ENCODE measurements around the gene ZNF580.
A peak's percentile ranks its signal among the peaks of the same experiment; 100 is the strongest.

Gene ZNF580

DNA sequence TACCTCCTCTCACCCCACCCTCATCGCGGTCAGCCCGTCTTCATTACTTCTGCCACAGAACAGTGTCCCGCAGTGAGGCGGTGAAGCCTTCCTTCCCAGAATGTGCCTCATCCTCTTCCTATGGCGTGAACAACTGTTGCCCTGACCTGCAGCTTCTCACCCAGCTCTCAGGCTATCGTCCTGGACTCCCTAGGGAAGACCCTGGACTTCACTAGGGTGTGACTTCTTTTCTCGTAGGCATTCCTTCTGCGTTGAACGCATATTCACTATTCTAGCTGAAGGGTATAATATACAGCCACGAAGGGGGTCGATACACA, 34.4 kb upstream of the ZNF580 start:
- H3K9me3 ChIP-seq (ENCODE audit: control insufficient read depth in 2 of 2, low read length in 2 of 2) = no peaks in the 10 kb centered on the region
- peak overlapping the region; percentile 90 to 91 for H3K4me3 ChIP-seq (ENCODE audit: low read length in 2 of 2)
- H3K4me1 ChIP-seq (ENCODE audit: control insufficient read depth in 2 of 2, insufficient read depth in 2 of 2, low read length in 2 of 2) = peaks cover 17 to 21% of the 10 kb centered on the region in 2 donors
- H3K27me3 ChIP-seq (ENCODE audit: control insufficient read depth in 2 of 2, insufficient read depth in 2 of 2, low read length in 2 of 2) = no peaks in the 10 kb centered on the region
- peak overlapping the region; percentile 75 to 89 for H3K9ac ChIP-seq (ENCODE audit: low read depth in 1 of 2, low read length in 2 of 2)
- peaks cover 0 to 8% of the 10 kb centered on the region in 2 donors for H3K36me3 ChIP-seq (ENCODE audit: control insufficient read depth in 2 of 2, insufficient read depth in 2 of 2, low read length in 2 of 2)
- H3K27ac ChIP-seq (ENCODE audit: low read depth in 2 of 2, low read length in 2 of 2) = peak overlapping the region; percentile 92 to 93

DNA sequence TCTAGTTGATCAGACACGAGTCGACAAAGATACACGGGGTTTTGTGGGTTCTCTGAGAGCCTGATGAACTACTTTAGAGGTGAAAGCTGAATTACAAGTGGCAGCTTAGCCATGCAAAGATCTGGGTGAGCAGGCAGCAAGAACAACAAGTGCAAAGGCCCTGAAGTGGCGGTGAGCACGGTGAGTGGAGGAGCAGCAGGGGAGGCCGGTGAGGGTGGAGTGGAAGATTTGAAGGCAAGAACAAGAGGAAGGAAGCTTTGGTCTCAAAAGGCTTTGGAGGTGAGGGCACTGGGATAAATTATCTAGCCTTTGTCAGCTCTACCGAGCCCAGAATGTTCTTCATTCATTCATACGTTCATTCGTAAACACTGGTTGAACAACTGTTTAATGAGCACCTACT, 34.0 kb upstream of the ZNF580 start:
- H3K9ac ChIP-seq (ENCODE audit: low read depth in 1 of 2, low read length in 2 of 2) = peak overlapping the region in 1 of 2 donors; percentile 75

DNA sequence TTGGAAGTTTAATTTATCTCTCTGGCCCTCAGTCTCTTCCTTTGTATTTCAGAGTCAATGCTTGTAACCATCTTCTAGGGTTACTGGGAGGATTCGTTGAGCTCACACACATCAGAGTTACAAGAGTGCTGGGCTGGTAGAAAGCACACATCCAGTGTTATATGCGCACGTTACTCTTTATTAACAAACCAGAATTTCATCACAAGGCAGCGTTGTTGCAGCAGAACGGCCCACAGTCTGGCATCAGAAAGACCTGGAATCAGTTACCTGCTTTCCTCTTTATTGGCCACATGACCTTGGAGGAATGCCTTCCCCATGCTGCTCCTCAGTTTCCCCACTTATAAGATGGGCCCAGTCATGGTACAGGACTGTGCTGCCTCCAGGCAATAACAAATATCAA, 31.5 kb upstream of the ZNF580 start:
- Histone ChIP-seq H3K27ac (ENCODE audit: low read depth in 2 of 2, low read length in 2 of 2) (no peak overlapping the region), H3K36me3 (ENCODE audit: control insufficient read depth in 2 of 2, insufficient read depth in 2 of 2, low read length in 2 of 2) (peaks cover 0 to 8% of the 10 kb centered on the region in 2 donors), H3K4me3 (ENCODE audit: low read length in 2 of 2) (no peak overlapping the region), H3K9ac (ENCODE audit: low read depth in 1 of 2, low read length in 2 of 2) (no peak overlapping the region), H3K4me1 (ENCODE audit: control insufficient read depth in 2 of 2, insufficient read depth in 2 of 2, low read length in 2 of 2) (peaks cover 17 to 18% of the 10 kb centered on the region in 2 donors), H3K27me3 (ENCODE audit: control insufficient read depth in 2 of 2, insufficient read depth in 2 of 2, low read length in 2 of 2) (no peaks in the 10 kb centered on the region), H3K9me3 (ENCODE audit: control insufficient read depth in 2 of 2, low read length in 2 of 2) (no peaks in the 10 kb centered on the region)

More for the DNA sequence above, 34.0 kb upstream of the ZNF580 start:
- no peaks in the 10 kb centered on the region for H3K27me3 ChIP-seq (ENCODE audit: control insufficient read depth in 2 of 2, insufficient read depth in 2 of 2, low read length in 2 of 2)
- peak overlapping the region in 1 of 2 donors; percentile 92 for H3K27ac ChIP-seq (ENCODE audit: low read depth in 2 of 2, low read length in 2 of 2)
- peaks cover 17 to 21% of the 10 kb centered on the region in 2 donors for H3K4me1 ChIP-seq (ENCODE audit: control insufficient read depth in 2 of 2, insufficient read depth in 2 of 2, low read length in 2 of 2)
- no peaks in the 10 kb centered on the region for H3K9me3 ChIP-seq (ENCODE audit: control insufficient read depth in 2 of 2, low read length in 2 of 2)
- H3K4me3 ChIP-seq (ENCODE audit: low read length in 2 of 2) = peak overlapping the region; percentile 90 to 91
- peaks cover 0 to 8% of the 10 kb centered on the region in 2 donors for H3K36me3 ChIP-seq (ENCODE audit: control insufficient read depth in 2 of 2, insufficient read depth in 2 of 2, low read length in 2 of 2)

DNA sequence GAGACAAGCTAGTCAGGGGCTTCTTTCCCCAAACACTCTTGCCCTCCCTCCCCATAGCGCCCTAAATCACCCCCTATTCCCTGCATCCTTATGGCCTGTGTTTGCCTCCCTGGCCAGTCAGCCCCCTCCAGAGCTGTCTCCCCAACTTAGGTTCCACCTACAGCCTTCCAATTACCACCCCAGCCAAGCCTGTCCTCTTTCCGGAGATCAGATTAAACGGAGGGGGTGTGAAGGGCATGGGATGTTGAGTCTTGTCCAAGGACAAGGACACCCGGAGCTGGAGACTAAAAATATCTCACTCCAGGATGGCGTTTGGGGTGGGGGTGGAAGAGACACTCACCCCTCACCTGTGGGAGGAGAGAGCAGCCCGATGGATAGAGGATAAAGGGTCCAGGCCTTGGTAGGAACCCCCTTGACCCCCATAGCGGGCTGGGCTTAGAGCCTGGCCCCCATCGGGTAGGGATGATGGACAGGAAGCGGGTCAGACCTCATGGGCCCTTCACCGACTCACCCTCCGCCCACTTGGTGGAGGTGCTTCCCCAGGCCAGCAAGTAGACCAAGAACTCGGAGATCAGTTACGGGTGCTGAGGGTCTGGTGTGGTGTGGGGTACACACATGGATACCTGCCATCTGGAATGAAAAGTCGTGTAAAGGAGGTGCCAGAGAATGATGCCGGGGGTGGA, 29.4 kb upstream of the ZNF580 start:
- H3K9me3 ChIP-seq (ENCODE audit: control insufficient read depth in 2 of 2, low read length in 2 of 2) = no peaks in the 10 kb centered on the region

DNA sequence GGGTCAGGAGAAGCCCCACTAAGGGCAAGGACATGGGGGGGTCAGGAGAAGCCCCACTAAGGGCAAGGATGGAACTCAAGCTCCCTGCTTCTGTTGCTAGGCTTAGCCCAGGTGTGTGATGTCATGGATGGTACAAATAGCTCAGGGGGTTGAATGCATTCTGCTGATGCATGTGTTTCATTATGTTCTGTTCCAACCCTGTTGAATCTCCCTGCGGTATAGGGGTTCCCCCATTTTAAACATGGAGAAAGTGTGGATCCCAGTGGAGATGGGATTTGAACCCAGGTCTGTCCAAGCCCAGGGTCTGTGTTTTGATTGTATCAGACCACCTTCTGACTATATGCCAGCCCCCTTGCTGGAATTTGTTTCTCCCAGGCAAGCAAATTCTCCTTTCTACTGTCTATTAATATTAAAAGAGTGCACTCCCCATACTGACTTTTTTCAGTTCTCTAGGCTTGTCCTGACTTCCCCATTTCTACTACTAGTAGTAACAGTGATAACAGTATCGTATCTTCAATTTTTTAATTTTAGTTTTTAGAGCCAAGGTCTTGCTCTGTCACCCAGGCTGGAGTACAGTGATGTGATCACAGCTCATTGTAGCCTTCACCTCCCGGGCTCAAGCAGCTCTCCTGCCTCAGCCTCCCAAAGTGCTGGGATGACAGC, 28.7 kb upstream of the ZNF580 start:
- Histone ChIP-seq H3K36me3 (ENCODE audit: control insufficient read depth in 2 of 2, insufficient read depth in 2 of 2, low read length in 2 of 2) (peaks cover 8 to 16% of the 10 kb centered on the region in 2 donors), H3K4me3 (ENCODE audit: low read length in 2 of 2) (no peak overlapping the region), H3K9ac (ENCODE audit: low read depth in 1 of 2, low read length in 2 of 2) (no peak overlapping the region), H3K9me3 (ENCODE audit: control insufficient read depth in 2 of 2, low read length in 2 of 2) (no peaks in the 10 kb centered on the region), H3K27ac (ENCODE audit: low read depth in 2 of 2, low read length in 2 of 2) (no peak overlapping the region), H3K27me3 (ENCODE audit: control insufficient read depth in 2 of 2, insufficient read depth in 2 of 2, low read length in 2 of 2) (no peaks in the 10 kb centered on the region), H3K4me1 (ENCODE audit: control insufficient read depth in 2 of 2, insufficient read depth in 2 of 2, low read length in 2 of 2) (no peaks in the 10 kb centered on the region)

More for the DNA sequence above, 29.4 kb upstream of the ZNF580 start:
- Histone ChIP-seq H3K27ac (ENCODE audit: low read depth in 2 of 2, low read length in 2 of 2) (no peak overlapping the region), H3K27me3 (ENCODE audit: control insufficient read depth in 2 of 2, insufficient read depth in 2 of 2, low read length in 2 of 2) (no peaks in the 10 kb centered on the region), H3K9ac (ENCODE audit: low read depth in 1 of 2, low read length in 2 of 2) (no peak overlapping the region), H3K36me3 (ENCODE audit: control insufficient read depth in 2 of 2, insufficient read depth in 2 of 2, low read length in 2 of 2) (peaks cover 4 to 16% of the 10 kb centered on the region in 2 donors), H3K4me3 (ENCODE audit: low read length in 2 of 2) (no peak overlapping the region), H3K4me1 (ENCODE audit: control insufficient read depth in 2 of 2, insufficient read depth in 2 of 2, low read length in 2 of 2) (peaks cover 5% of the 10 kb centered on the region in 2 donors)

DNA sequence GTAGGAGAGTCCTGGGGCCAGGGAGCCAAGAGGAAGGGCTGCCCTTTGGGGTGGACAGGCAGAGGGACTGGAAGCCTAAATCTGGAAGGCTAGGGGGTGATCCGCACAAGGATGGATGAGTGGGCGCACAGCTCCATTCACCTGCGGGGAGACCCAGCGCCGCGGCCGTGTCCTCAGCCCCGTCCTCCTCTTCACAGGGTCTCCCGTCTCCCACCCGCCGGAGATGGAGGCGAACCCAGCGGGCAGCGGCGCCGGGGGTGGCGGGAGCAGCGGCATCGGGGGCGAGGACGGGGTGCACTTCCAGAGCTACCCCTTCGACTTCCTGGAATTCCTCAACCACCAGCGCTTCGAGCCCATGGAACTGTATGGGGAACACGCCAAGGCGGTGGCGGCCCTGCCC, 27.4 kb upstream of the ZNF580 start:
- Histone ChIP-seq H3K4me3 (ENCODE audit: low read length in 2 of 2) (no peak overlapping the region), H3K9me3 (ENCODE audit: control insufficient read depth in 2 of 2, low read length in 2 of 2) (no peaks in the 10 kb centered on the region), H3K36me3 (ENCODE audit: control insufficient read depth in 2 of 2, insufficient read depth in 2 of 2, low read length in 2 of 2) (peaks cover 12 to 20% of the 10 kb centered on the region in 2 donors), H3K9ac (ENCODE audit: low read depth in 1 of 2, low read length in 2 of 2) (no peak overlapping the region), H3K27ac (ENCODE audit: low read depth in 2 of 2, low read length in 2 of 2) (no peak overlapping the region), H3K27me3 (ENCODE audit: control insufficient read depth in 2 of 2, insufficient read depth in 2 of 2, low read length in 2 of 2) (no peaks in the 10 kb centered on the region), H3K4me1 (ENCODE audit: control insufficient read depth in 2 of 2, insufficient read depth in 2 of 2, low read length in 2 of 2) (no peaks in the 10 kb centered on the region)

DNA sequence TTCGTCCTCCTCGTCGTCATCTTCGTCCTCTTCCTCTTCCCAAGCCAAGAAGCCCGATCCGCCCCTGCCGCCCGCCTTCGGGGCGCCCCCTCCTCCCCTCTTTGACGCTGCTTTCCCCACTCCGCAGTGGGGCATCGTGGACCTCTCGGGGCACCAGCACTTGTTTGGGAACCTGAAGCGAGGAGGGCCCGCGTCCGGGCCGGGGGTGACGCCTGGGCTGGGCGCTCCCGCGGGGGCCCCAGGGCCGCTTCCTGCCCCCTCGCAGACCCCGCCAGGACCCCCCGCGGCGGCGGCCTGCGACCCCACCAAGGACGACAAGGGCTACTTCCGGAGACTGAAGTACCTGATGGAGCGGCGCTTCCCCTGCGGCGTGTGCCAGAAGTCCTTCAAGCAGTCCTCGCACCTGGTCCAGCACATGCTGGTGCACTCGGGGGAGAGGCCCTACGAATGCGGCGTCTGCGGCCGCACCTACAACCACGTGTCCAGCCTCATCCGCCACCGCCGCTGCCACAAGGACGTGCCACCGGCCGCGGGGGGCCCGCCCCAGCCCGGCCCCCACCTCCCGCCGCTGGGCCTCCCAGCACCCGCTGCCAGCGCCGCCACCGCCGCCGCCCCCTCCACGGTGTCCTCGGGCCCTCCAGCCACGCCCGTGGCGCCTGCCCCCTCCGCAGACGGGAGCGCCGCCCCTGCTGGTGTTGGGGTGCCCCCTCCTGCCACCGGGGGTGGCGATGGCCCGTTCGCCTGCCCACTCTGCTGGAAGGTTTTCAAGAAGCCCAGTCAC, 26.7 kb upstream of the ZNF580 start:
- Histone ChIP-seq H3K4me1 (ENCODE audit: control insufficient read depth in 2 of 2, insufficient read depth in 2 of 2, low read length in 2 of 2) (no peaks in the 10 kb centered on the region), H3K36me3 (ENCODE audit: control insufficient read depth in 2 of 2, insufficient read depth in 2 of 2, low read length in 2 of 2) (peaks cover 12 to 20% of the 10 kb centered on the region in 2 donors), H3K9ac (ENCODE audit: low read depth in 1 of 2, low read length in 2 of 2) (no peak overlapping the region), H3K4me3 (ENCODE audit: low read length in 2 of 2) (no peak overlapping the region), H3K9me3 (ENCODE audit: control insufficient read depth in 2 of 2, low read length in 2 of 2) (no peaks in the 10 kb centered on the region), H3K27ac (ENCODE audit: low read depth in 2 of 2, low read length in 2 of 2) (no peak overlapping the region), H3K27me3 (ENCODE audit: control insufficient read depth in 2 of 2, insufficient read depth in 2 of 2, low read length in 2 of 2) (no peaks in the 10 kb centered on the region)

DNA sequence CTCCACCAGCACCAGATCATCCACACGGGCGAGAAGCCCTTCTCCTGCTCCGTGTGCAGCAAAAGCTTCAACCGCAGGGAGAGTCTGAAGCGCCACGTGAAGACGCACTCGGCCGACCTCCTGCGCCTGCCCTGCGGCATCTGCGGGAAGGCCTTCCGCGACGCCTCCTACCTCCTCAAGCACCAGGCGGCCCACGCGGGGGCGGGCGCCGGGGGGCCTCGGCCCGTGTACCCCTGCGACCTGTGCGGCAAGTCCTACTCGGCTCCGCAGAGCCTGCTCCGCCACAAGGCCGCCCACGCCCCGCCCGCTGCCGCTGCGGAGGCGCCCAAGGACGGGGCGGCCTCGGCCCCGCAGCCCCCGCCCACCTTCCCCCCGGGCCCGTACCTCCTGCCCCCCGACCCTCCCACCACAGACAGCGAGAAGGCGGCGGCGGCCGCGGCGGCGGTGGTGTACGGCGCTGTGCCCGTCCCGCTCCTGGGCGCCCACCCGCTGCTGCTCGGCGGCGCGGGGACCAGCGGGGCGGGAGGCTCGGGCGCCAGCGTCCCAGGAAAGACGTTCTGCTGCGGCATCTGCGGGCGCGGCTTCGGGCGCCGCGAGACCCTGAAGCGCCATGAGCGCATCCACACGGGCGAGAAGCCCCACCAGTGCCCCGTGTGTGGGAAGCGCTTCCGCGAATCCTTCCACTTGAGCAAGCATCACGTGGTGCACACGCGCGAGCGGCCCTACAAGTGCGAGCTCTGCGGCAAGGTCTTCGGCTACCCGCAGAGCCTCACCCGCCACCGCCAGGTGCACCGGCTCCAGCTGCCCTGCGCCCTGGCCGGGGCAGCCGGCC, 25.9 kb upstream of the ZNF580 start:
- Histone ChIP-seq H3K36me3 (ENCODE audit: control insufficient read depth in 2 of 2, insufficient read depth in 2 of 2, low read length in 2 of 2) (peaks cover 12 to 13% of the 10 kb centered on the region in 2 donors), H3K27ac (ENCODE audit: low read depth in 2 of 2, low read length in 2 of 2) (no peak overlapping the region), H3K4me3 (ENCODE audit: low read length in 2 of 2) (no peak overlapping the region)

DNA sequence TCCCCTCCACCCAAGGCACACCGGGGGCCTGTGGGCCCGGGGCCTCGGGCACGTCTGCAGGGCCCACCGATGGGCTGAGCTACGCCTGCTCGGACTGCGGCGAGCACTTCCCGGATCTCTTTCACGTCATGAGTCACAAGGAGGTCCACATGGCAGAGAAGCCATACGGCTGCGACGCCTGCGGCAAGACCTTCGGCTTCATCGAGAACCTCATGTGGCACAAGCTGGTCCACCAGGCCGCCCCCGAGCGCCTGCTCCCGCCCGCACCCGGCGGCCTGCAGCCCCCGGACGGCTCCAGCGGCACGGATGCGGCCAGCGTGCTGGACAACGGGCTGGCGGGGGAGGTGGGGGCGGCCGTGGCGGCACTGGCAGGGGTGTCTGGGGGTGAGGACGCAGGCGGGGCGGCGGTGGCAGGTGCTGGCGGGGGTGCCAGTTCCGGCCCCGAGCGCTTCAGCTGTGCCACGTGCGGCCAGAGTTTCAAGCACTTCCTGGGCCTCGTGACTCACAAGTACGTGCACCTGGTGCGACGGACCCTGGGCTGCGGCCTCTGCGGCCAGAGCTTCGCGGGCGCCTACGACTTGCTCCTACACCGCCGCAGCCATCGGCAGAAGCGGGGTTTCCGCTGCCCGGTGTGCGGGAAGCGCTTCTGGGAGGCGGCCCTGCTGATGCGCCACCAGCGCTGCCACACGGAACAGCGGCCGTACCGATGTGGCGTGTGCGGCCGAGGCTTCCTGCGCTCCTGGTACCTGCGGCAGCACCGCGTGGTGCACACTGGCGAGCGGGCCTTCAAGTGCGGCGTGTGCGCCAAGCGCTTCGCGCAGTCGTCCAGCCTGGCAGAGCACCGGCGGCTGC, 25.0 kb upstream of the ZNF580 start:
- Histone ChIP-seq H3K36me3 (ENCODE audit: control insufficient read depth in 2 of 2, insufficient read depth in 2 of 2, low read length in 2 of 2) (peaks cover 12 to 15% of the 10 kb centered on the region in 2 donors), H3K9me3 (ENCODE audit: control insufficient read depth in 2 of 2, low read length in 2 of 2) (no peaks in the 10 kb centered on the region), H3K9ac (ENCODE audit: low read depth in 1 of 2, low read length in 2 of 2) (no peak overlapping the region), H3K27me3 (ENCODE audit: control insufficient read depth in 2 of 2, insufficient read depth in 2 of 2, low read length in 2 of 2) (no peaks in the 10 kb centered on the region), H3K4me3 (ENCODE audit: low read length in 2 of 2) (no peak overlapping the region), H3K4me1 (ENCODE audit: control insufficient read depth in 2 of 2, insufficient read depth in 2 of 2, low read length in 2 of 2) (no peaks in the 10 kb centered on the region), H3K27ac (ENCODE audit: low read depth in 2 of 2, low read length in 2 of 2) (no peak overlapping the region)

More for the DNA sequence above, 25.9 kb upstream of the ZNF580 start:
- no peak overlapping the region for H3K9ac ChIP-seq (ENCODE audit: low read depth in 1 of 2, low read length in 2 of 2)
- H3K4me1 ChIP-seq (ENCODE audit: control insufficient read depth in 2 of 2, insufficient read depth in 2 of 2, low read length in 2 of 2) = no peaks in the 10 kb centered on the region
- H3K9me3 ChIP-seq (ENCODE audit: control insufficient read depth in 2 of 2, low read length in 2 of 2) = no peaks in the 10 kb centered on the region
- H3K27me3 ChIP-seq (ENCODE audit: control insufficient read depth in 2 of 2, insufficient read depth in 2 of 2, low read length in 2 of 2) = no peaks in the 10 kb centered on the region
